HUDEP-2 (cell line): ENCODE measurements around the gene CAT.

Experiments
- DNase-seq, 76 experiments: peaks; one replicate each; lab custom pipeline; 2025; ENCODE audit not compliant: unreplicated experiment in 76 of 76; lab: John Stamatoyannopoulos, UW

The CAT gene

DNA sequence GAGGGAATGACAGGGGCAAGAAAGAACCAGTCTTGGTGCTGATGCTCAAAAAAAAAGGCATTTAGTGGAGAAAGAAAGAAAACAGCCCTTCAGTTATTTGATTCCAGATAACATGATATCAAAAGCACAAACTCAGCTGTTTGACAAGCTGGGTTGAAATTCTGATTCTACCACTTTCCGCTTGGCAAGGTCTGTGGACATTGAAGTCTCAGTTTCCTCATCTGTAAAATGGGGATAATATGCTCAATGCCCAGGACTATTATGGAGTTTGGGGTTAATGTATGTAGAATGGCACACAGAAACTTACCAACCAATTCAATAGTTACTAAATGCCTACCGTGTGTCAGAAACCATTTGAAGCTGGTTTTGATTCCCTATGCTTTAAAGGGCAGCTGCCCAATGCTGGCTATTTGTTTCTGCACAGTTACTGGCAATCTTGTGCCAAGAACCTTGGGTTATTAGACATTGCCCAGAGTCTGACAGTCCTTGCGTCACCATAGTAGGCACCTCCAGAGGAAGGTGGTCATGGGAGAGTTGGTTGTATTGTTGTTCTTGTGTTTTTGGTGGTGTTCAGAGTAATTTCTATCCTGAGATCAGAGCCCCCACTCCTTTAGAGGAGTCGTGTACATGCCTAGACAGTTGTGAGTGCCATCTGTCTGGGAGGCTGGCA, 55.3 kb downstream of the CAT start:
- DNase-seq: no peak

DNA sequence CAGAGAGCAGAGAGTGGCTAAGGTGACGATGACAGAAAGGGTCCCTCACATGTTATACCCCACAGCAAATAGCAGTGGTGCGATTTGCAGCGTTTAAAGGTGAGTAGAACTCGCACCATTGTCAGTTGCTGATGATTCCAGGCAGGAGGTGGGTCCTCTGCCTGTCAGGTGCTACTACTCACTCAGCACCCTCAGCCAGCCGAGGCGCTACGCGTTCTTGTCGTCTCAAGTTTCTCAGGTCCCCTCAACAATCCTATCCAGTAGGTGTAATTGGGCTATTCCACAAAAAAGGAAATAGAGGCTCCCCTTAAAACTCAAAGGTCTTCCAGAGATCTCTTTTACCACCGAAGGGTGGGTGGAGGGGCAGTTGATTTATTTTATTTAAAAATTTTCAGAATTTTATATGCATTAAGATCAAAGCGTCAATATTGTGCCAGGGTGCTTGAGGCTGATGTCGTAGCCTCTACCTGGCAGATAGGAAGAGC, 56.5 kb downstream of the CAT start:
- no peak for DNase-seq

DNA sequence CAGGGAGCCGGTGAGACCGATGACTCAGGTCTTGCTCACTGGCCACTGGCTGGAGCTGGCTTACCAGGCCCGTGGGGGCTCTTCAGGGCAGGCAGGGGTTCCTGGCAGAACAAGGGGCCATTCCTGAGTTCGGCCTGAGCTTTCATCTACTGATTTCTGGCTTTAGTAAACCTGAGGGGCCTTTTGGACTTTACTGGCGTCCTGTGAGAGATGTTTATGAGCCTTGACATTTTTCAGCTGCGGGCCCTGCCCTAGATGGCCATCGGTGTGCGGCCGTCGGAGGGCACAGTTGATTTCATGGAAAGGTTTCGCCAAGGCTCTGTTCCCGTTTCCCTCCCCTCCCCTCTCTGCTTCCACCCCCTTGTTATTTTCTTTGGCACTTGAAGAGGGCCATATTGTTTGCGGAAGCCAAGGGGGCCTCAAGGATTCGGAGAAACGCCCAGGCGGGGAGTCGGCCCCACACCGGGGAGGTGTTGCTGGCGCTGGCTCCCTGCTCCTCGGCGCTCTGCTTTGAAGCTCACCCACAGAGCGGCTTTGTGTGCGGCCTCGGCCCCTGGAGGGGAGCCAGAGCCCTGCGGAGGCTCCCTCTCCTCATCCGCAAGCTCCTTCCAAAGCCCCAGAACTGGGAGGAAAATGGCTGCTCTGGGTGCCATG, 57.1 kb downstream of the CAT start:
- no peak for DNase-seq

DNA sequence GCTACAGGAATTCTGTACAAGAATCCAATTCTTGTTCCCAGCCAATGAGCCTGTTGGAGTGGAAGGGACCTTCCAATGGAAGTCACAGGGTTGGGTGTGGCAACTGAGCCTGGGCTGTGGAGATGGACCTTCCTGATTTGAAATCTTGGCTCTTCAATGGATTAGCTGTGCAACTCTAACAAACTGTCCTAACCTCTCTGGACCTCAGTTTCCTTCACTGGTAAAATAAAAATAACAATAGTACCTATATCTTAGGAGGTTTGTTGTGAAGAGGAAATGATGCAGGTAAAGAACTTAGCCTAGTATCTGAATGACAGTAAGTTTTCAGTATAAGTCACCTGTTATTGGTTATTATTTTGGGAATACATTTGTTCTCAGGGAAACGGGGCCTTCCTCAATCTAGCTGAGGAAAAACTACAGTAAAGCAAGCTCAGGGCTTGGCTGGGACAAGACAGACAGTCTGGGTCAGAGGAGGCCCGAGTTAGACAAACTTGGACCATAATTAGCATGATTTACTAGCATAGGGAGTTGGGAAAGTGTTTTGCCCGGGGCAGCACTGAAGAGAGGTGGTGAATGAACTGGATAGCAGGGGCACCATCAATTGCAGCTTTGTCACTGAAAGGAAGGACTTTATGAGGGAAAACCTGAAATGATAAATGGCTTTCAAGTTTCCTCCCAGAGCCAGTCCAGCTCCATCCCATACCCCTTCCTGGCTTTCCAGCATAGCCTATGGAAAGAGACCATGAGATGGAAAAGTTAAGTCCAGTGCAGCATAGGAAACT, 61.2 kb downstream of the CAT start:
- no peak for DNase-seq

GRCh38 chr11:34501500-34501899, 62.8 kb downstream of the CAT start:
- no peak for DNase-seq

DNA sequence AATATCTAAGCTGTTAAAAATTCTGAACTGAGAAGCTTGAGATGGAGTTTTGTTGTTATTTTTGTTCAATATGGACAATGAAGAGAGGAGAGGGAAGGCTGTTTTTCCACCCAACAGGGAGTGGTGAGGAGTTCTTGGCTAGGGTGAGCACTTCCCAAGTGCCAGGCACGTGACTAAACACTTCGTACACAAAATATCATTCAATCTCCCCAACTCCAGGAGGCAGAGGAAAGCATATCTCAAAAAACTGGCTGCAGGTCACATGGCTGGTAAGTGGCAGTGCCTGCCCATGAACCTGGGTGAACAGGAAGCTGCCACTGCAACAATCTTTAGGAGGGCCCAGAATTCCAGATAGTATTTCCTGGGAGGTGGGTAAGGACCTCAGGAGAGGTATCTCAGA, 63.2 kb downstream of the CAT start:
- DNase-seq: peak in 23 of 76 experiments; percentile 3 to 39 (median 15)

DNA sequence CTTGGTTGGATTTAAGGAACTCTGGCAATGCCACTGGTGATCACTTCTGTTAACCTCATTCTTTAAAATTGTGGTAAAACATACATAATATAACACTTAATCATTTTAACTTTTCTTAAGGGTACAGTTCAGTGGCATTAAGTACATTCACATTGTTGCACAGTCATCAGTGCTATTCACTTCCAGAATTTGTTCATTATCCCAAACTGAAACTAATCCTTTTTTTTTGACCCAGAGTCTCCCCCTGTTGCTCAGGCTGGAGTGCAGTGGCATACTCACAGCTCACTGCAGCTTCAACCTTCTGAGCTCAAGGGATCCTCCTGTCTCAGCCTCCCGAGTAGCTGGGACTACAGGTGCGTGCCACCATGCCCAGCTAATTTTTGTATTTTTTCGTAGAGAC, 64.2 kb downstream of the CAT start:
- no peak for DNase-seq

DNA sequence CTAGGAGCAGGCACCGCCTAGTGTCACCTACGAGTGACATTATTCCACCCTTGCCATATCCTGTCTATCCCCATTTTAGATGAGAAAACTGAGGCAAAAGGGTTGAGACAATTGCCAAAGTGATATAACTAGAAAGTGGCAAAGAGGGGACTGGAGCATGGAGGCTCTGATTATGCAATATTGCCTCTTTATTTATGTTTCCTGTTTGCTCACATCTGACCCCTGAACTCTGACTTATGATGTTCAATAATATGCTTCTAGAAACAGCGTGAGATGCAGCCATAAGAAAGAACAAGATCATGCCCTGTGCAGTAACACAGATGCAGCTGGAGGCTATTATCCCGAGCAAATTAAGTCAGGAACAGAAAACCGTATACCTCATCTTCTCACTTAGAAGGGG, 67.1 kb downstream of the CAT start:
- DNase-seq: no peak

DNA sequence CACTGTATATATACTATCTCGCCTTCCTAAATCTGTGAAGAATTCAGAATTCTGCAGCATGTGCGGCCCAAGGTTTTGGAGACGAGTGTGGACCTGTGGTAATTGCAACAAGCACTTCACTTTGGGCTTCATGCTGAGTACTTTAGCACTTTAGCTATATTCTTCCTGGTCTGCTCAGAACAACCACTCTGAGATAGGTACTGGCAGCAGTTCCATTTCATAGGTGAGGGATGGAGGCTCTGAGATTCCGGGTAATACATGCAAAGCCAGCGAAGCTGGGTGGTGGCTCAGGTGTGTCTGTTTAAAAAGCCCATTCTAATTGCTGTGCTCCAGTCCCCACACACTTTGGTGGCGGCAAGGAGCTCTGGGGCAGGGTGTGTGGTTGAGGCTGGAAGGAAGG, 68.4 kb downstream of the CAT start:
- DNase-seq: no peak

DNA sequence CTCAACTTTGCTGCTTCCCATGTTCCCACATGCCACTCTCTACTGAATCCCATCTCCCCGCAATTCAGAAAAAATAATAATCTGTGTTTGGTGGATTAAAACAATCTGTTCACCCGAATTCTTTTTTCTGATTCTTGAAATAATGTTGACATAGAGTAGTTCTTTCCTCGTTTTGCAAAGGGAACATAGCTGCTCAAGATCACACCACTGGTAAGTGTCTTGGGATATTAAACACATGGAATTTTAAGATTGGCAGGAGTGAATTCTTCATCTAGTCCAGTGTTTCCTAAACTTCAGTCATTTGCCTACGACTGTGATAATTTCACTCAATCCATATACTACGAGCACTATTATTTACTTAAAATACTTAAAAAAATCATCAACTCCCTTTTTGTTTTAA, 68.9 kb downstream of the CAT start:
- no peak for DNase-seq

DNA sequence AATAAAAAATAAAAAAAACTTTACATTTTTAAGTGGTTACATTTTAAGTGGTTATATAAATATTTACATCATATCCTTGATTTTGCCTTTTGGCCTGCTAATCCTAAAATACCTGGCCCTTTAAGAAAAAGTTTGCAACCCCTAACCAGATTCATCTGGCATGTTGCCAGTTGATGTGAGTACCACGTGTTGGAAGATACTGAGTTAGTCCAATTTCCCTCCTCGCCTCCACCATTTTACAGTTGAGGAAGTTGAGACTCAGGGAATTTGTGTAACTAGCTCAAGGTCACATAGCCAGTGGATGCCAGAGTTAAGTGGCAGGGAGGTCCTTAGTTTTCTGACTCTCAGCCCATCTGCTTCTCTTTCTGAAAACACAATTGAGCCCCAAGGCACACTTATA, 69.8 kb downstream of the CAT start:
- no peak for DNase-seq

DNA sequence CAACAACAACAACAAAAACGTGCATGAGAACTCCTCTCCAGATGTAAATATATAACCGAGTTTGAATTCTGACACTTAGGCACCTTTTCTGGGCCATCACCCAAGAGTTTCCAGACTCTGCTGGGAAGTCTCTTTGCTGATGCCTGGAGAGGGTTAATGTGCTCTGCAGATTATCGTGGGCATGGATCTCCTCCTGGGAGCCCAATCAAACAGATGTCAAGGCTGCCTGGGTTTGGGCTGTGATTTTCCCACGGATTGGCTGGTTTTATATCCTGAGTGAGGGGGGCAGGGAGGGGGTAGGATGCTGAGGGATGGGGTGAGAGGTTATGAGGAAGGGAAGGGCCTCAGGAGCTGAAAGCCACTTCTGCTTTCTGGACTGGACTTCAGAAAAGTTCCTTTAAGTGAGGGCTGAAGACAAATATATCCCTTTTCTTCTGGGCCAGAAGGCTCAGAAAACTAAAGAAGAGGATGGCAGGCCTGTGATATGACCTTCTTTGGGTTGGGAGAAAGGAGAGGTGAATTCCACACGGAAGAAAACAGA, 70.7 kb downstream of the CAT start:
- no peak for DNase-seq

GRCh38 chr11:34510218-34510617, 71.5 kb downstream of the CAT start:
- no peak for DNase-seq

GRCh38 chr11:34510673-34511072, 71.9 kb downstream of the CAT start:
- DNase-seq: peak in 2 of 76 experiments; percentile 5 to 12

DNA sequence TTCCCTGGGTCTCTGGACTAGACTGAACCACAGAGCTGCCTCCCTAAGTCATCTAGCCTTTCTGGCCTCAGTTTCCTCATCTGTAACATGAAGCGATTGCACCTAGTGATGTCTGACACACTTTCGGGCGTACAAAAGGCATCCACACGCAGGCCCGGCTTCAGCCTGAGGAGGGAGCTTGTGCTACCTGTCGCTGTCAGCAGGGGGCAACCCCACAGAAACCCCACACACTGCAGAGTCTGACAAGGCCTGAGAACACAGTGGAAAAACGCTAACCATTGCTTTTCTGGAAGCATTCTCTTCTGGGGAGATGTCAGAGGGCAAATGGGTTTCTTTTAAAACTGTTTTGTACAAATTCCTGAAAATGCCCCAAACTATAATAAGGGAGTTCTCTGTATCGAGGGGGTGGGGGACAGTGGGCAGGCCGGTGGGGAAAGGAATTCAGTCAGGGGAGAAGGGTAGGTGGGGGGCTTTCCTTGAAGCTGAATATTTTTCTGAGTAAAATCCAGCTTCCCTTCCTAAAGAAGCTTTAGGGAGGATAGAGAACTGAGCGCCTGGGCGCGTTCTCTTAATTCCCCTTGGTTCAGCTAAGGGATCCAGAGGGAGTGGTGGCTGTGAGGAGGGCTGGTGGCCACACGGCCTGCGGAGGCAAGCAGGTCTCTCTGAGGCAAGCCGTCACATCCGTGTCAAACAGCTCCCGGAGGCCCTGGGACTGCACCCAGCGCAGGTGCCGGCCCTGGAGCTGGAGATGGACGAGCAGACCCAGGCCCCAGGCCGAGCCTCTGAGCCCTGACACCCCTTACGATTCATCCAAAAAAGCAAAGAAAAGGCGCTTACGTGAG, 74.3 kb downstream of the CAT start:
- DNase-seq: peak in 55 of 76 experiments; percentile 2 to 71 (median 35)

DNA sequence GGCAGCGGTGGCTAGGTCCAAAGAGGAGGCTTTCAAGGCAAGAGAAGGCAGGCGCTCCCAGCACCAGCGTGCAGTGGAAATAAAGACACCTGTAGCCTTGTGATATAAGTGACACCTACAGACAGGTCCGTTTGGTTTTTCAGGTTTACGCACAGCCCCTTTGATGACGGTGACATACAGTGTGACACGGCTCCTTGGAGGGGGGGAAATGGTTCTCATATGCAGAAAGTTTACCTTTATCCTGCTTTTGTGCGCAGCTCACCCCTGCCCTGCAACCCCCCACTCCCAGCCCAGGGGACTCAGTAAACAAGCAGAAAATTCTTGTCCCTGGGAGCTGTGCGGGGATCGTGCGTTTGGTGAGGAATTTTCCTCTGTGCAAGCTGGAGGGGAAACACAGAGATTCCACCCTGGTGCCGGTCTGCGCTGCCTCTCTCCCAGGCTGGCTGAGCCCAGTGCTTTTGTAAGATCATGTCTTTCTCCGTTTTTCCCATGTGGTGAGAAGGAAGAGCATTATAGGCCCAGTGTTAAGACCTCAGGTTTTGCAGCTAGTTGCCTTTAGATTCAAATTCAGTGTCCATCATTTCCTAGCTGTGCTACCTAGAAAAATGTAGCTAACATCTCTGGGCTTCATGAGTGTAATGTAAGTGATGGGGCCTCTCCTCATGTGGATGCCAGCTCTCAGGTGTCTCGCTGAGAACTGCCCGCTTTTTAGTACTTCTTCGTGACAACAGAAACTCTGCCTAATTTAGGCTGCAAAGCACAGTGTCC, 75.1 kb downstream of the CAT start, which contains the start of gene ELF5:
ELF5 (minus strand) TSS at position 113 of the 768 bp plus-strand sequence. CDS start 8,045 bp downstream, outside the sequence.
- no peak for DNase-seq

GRCh38 chr11:34514597-34514996, 75.9 kb downstream of the CAT start:
- DNase-seq: no peak

DNA sequence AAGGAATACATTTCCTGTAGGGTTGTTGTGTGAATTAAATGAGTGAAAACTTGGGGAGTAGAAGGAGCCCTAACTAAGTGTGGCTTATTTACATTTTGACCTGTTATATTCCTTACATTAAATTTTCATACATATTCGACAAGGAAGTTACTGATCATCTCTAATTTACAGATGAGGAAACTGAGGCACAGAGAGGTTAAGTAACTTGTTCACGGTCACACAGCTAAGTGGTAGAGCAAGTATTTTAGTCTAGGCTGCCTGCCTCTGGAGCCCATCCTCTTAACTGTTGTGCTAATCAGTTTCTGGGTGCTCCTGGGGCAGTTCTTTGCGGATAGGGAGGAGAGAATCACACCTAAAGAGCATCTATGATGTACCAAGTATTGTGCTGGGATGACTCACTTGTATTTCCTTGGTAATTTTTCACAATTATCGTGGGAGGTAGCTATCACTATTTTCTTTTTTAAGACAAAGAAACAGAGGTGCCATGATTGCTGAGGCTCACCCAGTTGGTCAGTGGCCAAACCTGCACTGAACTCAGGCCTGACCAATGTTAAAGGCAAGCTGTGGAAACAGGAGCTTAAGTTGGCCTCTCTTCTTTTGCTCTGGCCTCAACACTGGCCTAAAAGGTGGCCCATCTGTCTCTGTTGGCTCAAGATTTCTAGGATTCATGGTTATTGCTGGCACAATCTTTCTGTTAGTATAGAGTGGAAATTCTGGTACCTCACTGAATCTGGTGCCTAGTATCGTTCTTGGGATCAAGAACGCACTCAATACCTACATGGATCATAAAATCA, 77.7 kb downstream of the CAT start:
- no peak for DNase-seq
